Neural progenitor cell (in vitro differentiated cells): ENCODE results near the gene MSLN. TPM values are rescaled to one million over a fixed set of nuclear protein-coding genes. Genes with fewer than 3 reads are reported as not detected.
A peak's percentile ranks its signal among the peaks of the same experiment; 100 is the strongest.

Source experiments
- DNase-seq: peaks from one replicate; pipeline ENCODE4 v3.0.0-alpha.2; 2016; ENCODE audit warnings: low spot score
- H2AFZ ChIP-seq: fragments of 200-600 bp; sonication (generic); replicated peaks from 2 replicates; pipeline ENCODE4 v1.6.1; 2016; ENCODE audit warnings: antibody characterized with exemption
- H3F3A ChIP-seq: fragments of 200-600 bp; sonication (generic); 2 replicates; pipeline ENCODE4 v1.6.1; 2016; ENCODE audit warnings: antibody characterized with exemption, low read depth
- H3K27ac ChIP-seq: fragments of 200-600 bp; sonication (generic); 2 replicates; pipeline ENCODE4 v1.5.1; 2016; ENCODE audit warnings: mild to moderate bottlenecking
- H3K27me3 ChIP-seq: fragments of 200-600 bp; sonication (generic); 2 replicates; pipeline ENCODE4 v1.6.1; 2016; ENCODE audit warnings: mild to moderate bottlenecking, moderate library complexity
- H3K36me3 ChIP-seq: fragments of 200-600 bp; sonication (generic); 2 replicates; pipeline ENCODE4 v1.5.1; 2016
- H3K4me1 ChIP-seq: fragments of 200-600 bp; sonication (generic); 2 replicates; pipeline ENCODE4 v1.6.1; 2016; ENCODE audit warnings: mixed run types
- H3K4me2 ChIP-seq: fragments of 200-600 bp; sonication (generic); 2 replicates; pipeline ENCODE4 v1.6.1; 2016
- H3K4me3 ChIP-seq: fragments of 200-600 bp; sonication (generic); 2 replicates; pipeline ENCODE4 v1.5.1; 2016
- H3K79me2 ChIP-seq: fragments of 200-600 bp; sonication (generic); 2 replicates; pipeline ENCODE4 v1.6.1; 2016; ENCODE audit warnings: low read depth
- H3K9ac ChIP-seq: fragments of 200-600 bp; sonication (generic); 2 replicates; pipeline ENCODE4 v1.6.1; 2016
- H3K9me3 ChIP-seq: fragments of 200-600 bp; sonication (generic); 2 replicates; pipeline ENCODE4 v1.5.1; 2016; ENCODE audit warnings: low read depth
- H4K20me1 ChIP-seq: fragments of 200-600 bp; sonication (generic); 2 replicates; pipeline ENCODE4 v1.6.1; 2016; ENCODE audit warnings: low read depth
- H3K27ac Mint-ChIP-seq: 3 replicates; pipeline ENCODE4 v1.8.0; 2021; ENCODE audit warnings: mixed read lengths
- H3K27me3 Mint-ChIP-seq: 2 replicates; pipeline ENCODE4 v1.8.0; 2022; ENCODE audit warnings: low read depth, mild to moderate bottlenecking, inconsistent platforms, moderate library complexity, mixed read lengths; ENCODE audit not compliant: insufficient read depth
- H3K36me3 Mint-ChIP-seq: 3 replicates; pipeline ENCODE4 v1.8.0; 2021; ENCODE audit warnings: mixed read lengths
- H3K4me1 Mint-ChIP-seq: 3 replicates; pipeline ENCODE4 v1.8.0; 2021; ENCODE audit warnings: mixed read lengths
- H3K4me3 Mint-ChIP-seq: 3 replicates; pipeline ENCODE4 v1.8.0; 2021; ENCODE audit warnings: mild to moderate bottlenecking, moderate library complexity, mixed read lengths
- H3K9me3 Mint-ChIP-seq: 3 replicates; pipeline ENCODE4 v1.8.0; 2020; ENCODE audit warnings: mixed read lengths
- CTCF ChIP-seq: fragments of 200-600 bp; sonication (generic); IDR thresholded peaks from 2 replicates; pipeline ENCODE4 v1.5.1; 2017; ENCODE audit warnings: antibody characterized with exemption, mild to moderate bottlenecking
- EZH2 ChIP-seq: fragments of 200-600 bp; sonication (generic); IDR thresholded peaks from 2 replicates; pipeline ENCODE4 v1.6.1; 2017; ENCODE audit warnings: antibody characterized with exemption, mild to moderate bottlenecking, moderate library complexity
- EZH2phosphoT487 ChIP-seq: fragments of 200-600 bp; sonication (generic); IDR thresholded peaks from 2 replicates; pipeline ENCODE4 v1.6.1; 2017; ENCODE audit warnings: antibody characterized with exemption
- total RNA-seq: library from RNA; depleted of rRNA; stranded (reverse); fragments of >200 nt; gene quantifications from 2 replicates; pipeline ENCODE4 v1.2.3, GENCODE V29; 2015; ENCODE audit warnings: low replicate concordance

The MSLN gene
- total RNA-seq, 1 donor from 2014 or later: 0.82 TPM

GRCh38 chr16:726188-726437, 34.4 kb upstream of the MSLN start:
- Histone ChIP-seq H4K20me1 (peaks cover 37% of the 10 kb centered on the region), H3K4me2 (no peak overlapping the region), H2AFZ (no peak overlapping the region), H3K9me3 (no peaks in the 10 kb centered on the region), H3K4me3 (no peak overlapping the region), H3K27me3 (peaks cover 45% of the 10 kb centered on the region), H3K27ac (no peak overlapping the region), H3K9ac (no peak overlapping the region), H3F3A (peaks cover 36% of the 10 kb centered on the region), H3K79me2 (no peaks in the 10 kb centered on the region), H3K4me1 (peaks cover 8% of the 10 kb centered on the region), H3K36me3 (no peaks in the 10 kb centered on the region)
- peak; percentile 44 for DNase-seq
- TF ChIP-seq EZH2 (no peak), CTCF (no peak), EZH2phosphoT487 (no peak)
- Mint-ChIP-seq H3K27ac (no peak overlapping the region), H3K9me3 (no peaks in the 10 kb centered on the region), H3K4me3 (no peak overlapping the region), H3K27me3 (peaks cover 7% of the 10 kb centered on the region), H3K36me3 (no peaks in the 10 kb centered on the region), H3K4me1 (no peaks in the 10 kb centered on the region)

- peaks cover 45% of the 10 kb centered on the region for H3K27me3 ChIP-seq
- no peaks in the 10 kb centered on the region for H3K4me1 Mint-ChIP-seq
- H3K27me3 Mint-ChIP-seq: peaks cover 7% of the 10 kb centered on the region
- H3K79me2 ChIP-seq: no peaks in the 10 kb centered on the region
- DNase-seq: peak; percentile 86
- no peak within 1 kb of the TSS for H3K27ac ChIP-seq
- no peaks in the 10 kb centered on the region for H3K36me3 ChIP-seq
- peaks cover 8% of the 10 kb centered on the region for H3K4me1 ChIP-seq
- peak within 1 kb of the TSS; percentile 78 for H3K4me3 Mint-ChIP-seq
- peak within 1 kb of the TSS; percentile 92 for H3K4me2 ChIP-seq
- H3K9ac ChIP-seq: no peak within 1 kb of the TSS
- H3K9me3 ChIP-seq: no peaks in the 10 kb centered on the region
- H3K9me3 Mint-ChIP-seq: no peaks in the 10 kb centered on the region
- no peaks in the 10 kb centered on the region for H3K36me3 Mint-ChIP-seq
- no peak within 1 kb of the TSS for H3K27ac Mint-ChIP-seq
- H4K20me1 ChIP-seq: peaks cover 34% of the 10 kb centered on the region
- peaks cover 33% of the 10 kb centered on the region for H3F3A ChIP-seq
- TF ChIP-seq EZH2: no peak
- peak; percentile 27 for TF ChIP-seq EZH2phosphoT487
- peak within 1 kb of the TSS; percentile 43 for H3K4me3 ChIP-seq
- H2AFZ ChIP-seq: no peak within 1 kb of the TSS
These were observed 33.9 kb upstream of the MSLN start, which contains the start of the genes CCDC78 and HAGHL for GRCh38 chr16:726438-727290. Gene CCDC78, minus strand, starts transcription at chr16:726443. Its CDS starts 76 bp downstream, at chr16:726367. Gene HAGHL, plus strand, starts transcription at chr16:727106. Its CDS starts 404 bp downstream, at chr16:727510.

- H4K20me1 ChIP-seq: peaks cover 26% of the 10 kb centered on the region
- H3K36me3 ChIP-seq: no peaks in the 10 kb centered on the region
- no peaks in the 10 kb centered on the region for H3K9me3 ChIP-seq
- peaks cover 33% of the 10 kb centered on the region for H3F3A ChIP-seq
- Mint-ChIP-seq H3K4me1 (no peaks in the 10 kb centered on the region), H3K9me3 (no peaks in the 10 kb centered on the region), H3K36me3 (no peaks in the 10 kb centered on the region), H3K4me3 (peak overlapping the region; percentile 70), H3K27ac (no peak overlapping the region), H3K27me3 (peaks cover 7% of the 10 kb centered on the region)
- no peak overlapping the region for H3K27ac ChIP-seq
- H3K4me1 ChIP-seq: peaks cover 8% of the 10 kb centered on the region
- no peak overlapping the region for H3K9ac ChIP-seq
- TF ChIP-seq CTCF (no peak), EZH2 (peak; percentile 72), EZH2phosphoT487 (peak; percentile 39)
- peak overlapping the region; percentile 92 for H3K4me2 ChIP-seq
- H3K27me3 ChIP-seq: peaks cover 45% of the 10 kb centered on the region
- H3K79me2 ChIP-seq: no peaks in the 10 kb centered on the region
- H2AFZ ChIP-seq: no peak overlapping the region
- DNase-seq: peak; percentile 50
- H3K4me3 ChIP-seq: peak overlapping the region; percentile 43
These were observed 33.1 kb upstream of the MSLN start for GRCh38 chr16:727291-727977.
